Esophagus (tissue), 2 donors: ENCODE results near the gene MYH11. TPM values are rescaled to one million over a fixed set of nuclear protein-coding genes. Genes with fewer than 3 reads are reported as not detected.
"Not testable (repeated sequence)": the region's sequence is repeated elsewhere in the genome, so short reads cannot be mapped to it uniquely, and the experiment has no call there.

Experiments
- H3K27ac ChIP-seq, 2 donors: one replicate each; pipeline ENCODE4 v1.5.1; 2013; ENCODE audit warnings: low read depth in 2 of 2, mild to moderate bottlenecking in 2 of 2, inconsistent platforms in 1 of 2, low read length in 1 of 2, moderate library complexity in 1 of 2
- H3K27me3 ChIP-seq, 2 donors: one replicate each; pipeline ENCODE4 v1.6.1; 2013; ENCODE audit warnings: low read length in 2 of 2, control low read depth in 1 of 2, mild to moderate bottlenecking in 1 of 2; ENCODE audit not compliant: insufficient read depth in 2 of 2, control insufficient read depth in 1 of 2
- H3K36me3 ChIP-seq, 2 donors: one replicate each; pipeline ENCODE4 v1.6.1; 2013; ENCODE audit warnings: low read length in 1 of 2; ENCODE audit not compliant: control insufficient read depth in 2 of 2, insufficient read depth in 2 of 2
- H3K4me1 ChIP-seq, 2 donors: one replicate each; pipeline ENCODE4 v1.6.1; 2013; ENCODE audit warnings: low read length in 1 of 2; ENCODE audit not compliant: control insufficient read depth in 2 of 2, insufficient read depth in 2 of 2
- H3K4me3 ChIP-seq, 2 donors: one replicate each; pipeline ENCODE4 v1.5.1; 2013; ENCODE audit warnings: low read length in 2 of 2, mild to moderate bottlenecking in 2 of 2, low read depth in 1 of 2, moderate library complexity in 1 of 2
- H3K9me3 ChIP-seq, 2 donors: one replicate each; pipeline ENCODE4 v1.6.1; 2013; ENCODE audit warnings: mild to moderate bottlenecking in 2 of 2, low read depth in 1 of 2, low read length in 1 of 2, moderate library complexity in 1 of 2; ENCODE audit not compliant: control insufficient read depth in 2 of 2, insufficient read depth in 1 of 2
- WGBS, 2 donors: extraction: QIAGEN DNeasy Blood & Tissue Kit; methylation state at CpG; one replicate each; pipeline ENCODE4 v1.1.7; 2013; 5-methylcytosine and 5-hydroxymethylcytosine counted together
- polyA plus RNA-seq, 2 donors: library from polyadenylated mRNA; stranded (reverse); fragments of 200-250 nt; gene quantifications; one replicate each; pipeline ENCODE4 v1.2.3, GENCODE V29; 2013
- donor health status: healthy with polysubstance abuse.
- donor health status: Bipolar disorder and iron deficiency.

The MYH11 gene
- polyA plus RNA-seq, 2 donors = 120 to 421 TPM

DNA sequence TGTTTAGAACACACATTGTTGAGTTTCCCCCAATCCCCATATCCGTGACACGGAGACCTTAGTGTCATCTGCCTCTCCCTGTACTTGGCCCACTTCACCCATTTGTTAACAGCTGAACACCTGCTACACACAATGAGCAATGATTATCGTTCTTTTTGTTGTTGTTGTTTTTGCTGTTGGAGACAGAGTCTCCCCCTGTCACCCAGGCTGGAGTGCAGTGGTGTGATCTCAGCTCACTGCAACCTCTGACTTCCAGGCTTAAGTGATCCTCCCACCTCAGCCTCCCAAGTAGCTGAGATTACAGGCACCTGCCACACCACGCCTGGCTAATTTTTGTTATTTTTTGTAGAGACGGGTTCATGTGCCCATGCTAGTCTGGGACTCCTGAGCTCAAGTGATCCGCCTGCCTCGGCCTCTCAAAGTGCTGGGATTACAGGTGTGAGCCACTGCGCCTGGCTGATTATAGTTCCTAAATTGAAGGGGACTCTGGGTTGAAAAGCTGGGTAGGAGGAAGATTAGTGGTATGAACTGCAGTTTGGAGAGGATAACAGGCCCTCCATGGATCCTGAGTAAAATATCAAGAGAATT lies 185.2 kb downstream of the MYH11 start:
- Histone ChIP-seq H3K27me3 (no peaks in the 10 kb centered on the region), H3K36me3 (peaks cover 3 to 4% of the 10 kb centered on the region in 2 donors), H3K4me1 (peaks cover 0 to 4% of the 10 kb centered on the region in 2 donors), H3K9me3 (no peaks in the 10 kb centered on the region), H3K4me3 (no peak overlapping the region), H3K27ac (peak overlapping the region; percentile 83 to 89)
- 90 to 91% methylated on average over 8 of the region's 8 CpGs for WGBS, 2 donors

DNA sequence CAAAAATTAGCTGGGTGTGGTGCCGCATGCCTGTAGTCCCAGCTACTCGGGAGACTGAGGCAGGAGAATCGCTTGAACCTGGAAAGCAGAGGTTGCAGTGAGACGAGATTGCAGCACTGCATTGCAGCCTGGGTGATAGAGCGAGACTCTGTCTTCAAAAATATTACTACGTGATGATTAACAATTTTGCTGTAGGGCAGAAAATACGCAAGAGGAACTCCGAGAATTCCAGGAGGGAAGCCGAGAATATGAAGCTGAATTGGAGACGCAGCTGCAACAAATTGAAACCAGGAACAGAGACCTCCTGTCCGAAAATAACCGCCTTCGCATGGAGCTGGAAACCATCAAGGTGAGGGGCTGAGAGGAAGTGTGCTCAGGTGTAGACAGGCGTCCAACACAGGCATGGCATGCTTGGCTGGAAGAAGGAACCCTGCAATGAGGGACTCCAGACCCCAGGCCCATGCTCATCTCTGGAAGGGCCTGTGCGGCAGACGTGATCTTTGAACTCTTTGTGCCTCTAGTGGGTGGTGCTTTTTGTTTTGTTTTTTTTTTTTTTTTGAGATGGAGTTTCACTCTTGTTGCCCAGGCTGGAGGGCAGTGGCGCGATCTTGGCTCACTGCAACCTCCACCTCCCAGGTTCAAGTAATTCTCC lies 189.6 kb downstream of the MYH11 start:
- Histone ChIP-seq H3K27ac (no peak overlapping the region), H3K27me3 (no peaks in the 10 kb centered on the region), H3K36me3 (peaks cover 3 to 10% of the 10 kb centered on the region in 2 donors), H3K4me1 (no peaks in the 10 kb centered on the region), H3K4me3 (no peak overlapping the region), H3K9me3 (no peaks in the 10 kb centered on the region)
- WGBS, 2 donors = 90 to 91% methylated on average over 16 to 18 of the region's 18 CpGs

DNA sequence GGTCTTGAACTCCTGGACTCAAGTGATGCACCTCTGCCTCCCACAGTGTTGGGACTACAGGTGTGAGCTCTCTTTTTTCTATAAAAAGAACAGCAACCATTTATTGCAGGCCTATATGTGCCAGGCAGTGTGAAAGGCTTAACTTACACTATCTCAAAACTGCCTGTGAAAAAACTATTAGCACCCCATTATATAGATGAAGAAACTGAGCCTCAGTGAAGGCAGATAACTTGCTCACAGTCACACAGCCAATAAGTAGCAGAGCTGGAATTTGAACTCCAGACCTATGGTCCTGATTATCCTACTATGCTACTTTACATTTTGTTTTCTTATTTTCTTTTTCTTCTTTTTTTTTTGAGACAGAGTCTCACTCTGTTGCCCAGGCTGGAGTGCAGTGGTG lies 191.7 kb downstream of the MYH11 start:
- Histone ChIP-seq H3K27ac (no peak overlapping the region), H3K4me3 (no peak overlapping the region), H3K9me3 (no peaks in the 10 kb centered on the region), H3K4me1 (no peaks in the 10 kb centered on the region), H3K27me3 (no peaks in the 10 kb centered on the region), H3K36me3 (peaks cover 3 to 10% of the 10 kb centered on the region in 2 donors)

DNA sequence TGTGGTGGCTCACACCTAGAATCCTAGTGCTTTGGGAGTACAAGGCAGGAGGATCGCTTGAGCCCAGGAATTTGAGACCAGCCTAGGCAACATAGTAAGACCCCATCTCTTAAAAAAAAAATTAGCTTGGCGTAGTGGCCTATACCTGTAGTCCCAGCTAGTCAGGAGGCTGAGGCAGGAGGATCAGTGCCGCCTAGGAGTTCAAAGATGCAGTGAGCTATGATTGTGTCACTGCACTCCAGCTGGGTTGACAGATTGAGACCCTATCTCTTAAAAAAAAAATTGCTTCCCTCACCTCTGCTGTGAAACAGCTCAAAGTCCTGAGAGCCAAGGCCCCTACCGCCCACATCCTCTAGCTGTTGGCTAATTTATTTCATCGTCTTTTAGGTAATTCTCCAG lies 196.6 kb downstream of the MYH11 start:
- Histone ChIP-seq H3K36me3 (peaks cover 0 to 3% of the 10 kb centered on the region in 2 donors), H3K27me3 (no peaks in the 10 kb centered on the region), H3K9me3 (no peaks in the 10 kb centered on the region), H3K27ac (no peak overlapping the region), H3K4me3 (no peak overlapping the region), H3K4me1 (peaks cover 0 to 2% of the 10 kb centered on the region in 2 donors)
- WGBS, 2 donors = 90 to 93% methylated on average over 5 of the region's 5 CpGs

DNA sequence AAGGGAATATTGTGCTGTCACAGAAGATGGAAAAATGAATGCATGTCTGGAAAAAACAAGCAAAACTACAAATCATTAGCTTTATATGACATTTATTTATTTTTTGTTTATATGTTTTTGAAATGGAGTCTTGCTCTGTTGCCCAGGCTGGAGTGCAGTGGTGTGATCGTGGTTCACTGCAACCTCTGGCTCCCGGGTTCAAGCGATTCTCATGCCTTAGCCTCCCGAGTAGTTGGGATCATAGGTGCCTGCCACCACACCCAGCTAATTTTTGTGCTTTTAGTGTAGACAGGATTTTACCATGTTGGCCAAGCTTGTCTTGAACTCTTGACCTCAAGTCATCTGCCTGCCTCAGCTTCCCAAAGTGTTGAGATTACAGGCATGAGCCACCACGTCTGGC lies 198.3 kb downstream of the MYH11 start:
- H3K27ac ChIP-seq = no peak overlapping the region
- peaks cover 0 to 2% of the 10 kb centered on the region in 2 donors for H3K4me1 ChIP-seq
- H3K4me3 ChIP-seq = no peak overlapping the region
- H3K27me3 ChIP-seq = no peaks in the 10 kb centered on the region
- H3K9me3 ChIP-seq = no peaks in the 10 kb centered on the region
- 92% methylated on average over 5 of the region's 5 CpGs for WGBS, 2 donors
- H3K36me3 ChIP-seq = no peaks in the 10 kb centered on the region

DNA sequence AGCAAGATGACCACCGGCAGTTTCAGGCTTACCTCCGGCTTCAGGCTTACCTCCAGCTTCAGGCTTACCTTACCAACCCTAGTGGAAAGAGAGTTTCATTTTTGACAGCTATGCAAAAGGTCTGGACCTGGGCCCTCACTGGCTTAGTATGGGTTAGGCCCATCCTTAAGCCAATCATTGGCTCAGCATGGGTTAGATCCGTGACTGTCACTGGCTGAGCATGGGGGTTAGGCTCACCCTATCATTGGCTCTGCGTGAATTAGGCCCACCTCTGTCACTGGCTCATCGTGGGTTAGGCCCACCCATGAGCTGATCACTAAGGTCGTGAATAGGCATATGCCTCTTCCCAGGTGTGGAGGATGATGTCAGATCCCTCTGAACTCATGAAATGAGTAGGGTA lies 198.7 kb downstream of the MYH11 start:
- H3K4me3 ChIP-seq = no peak overlapping the region
- WGBS, 2 donors = 86 to 91% methylated on average over 6 of the region's 6 CpGs
- H3K27ac ChIP-seq = no peak overlapping the region
- no peaks in the 10 kb centered on the region for H3K36me3 ChIP-seq
- no peaks in the 10 kb centered on the region for H3K9me3 ChIP-seq
- peaks cover 0 to 2% of the 10 kb centered on the region in 2 donors for H3K4me1 ChIP-seq
- H3K27me3 ChIP-seq = no peaks in the 10 kb centered on the region

DNA sequence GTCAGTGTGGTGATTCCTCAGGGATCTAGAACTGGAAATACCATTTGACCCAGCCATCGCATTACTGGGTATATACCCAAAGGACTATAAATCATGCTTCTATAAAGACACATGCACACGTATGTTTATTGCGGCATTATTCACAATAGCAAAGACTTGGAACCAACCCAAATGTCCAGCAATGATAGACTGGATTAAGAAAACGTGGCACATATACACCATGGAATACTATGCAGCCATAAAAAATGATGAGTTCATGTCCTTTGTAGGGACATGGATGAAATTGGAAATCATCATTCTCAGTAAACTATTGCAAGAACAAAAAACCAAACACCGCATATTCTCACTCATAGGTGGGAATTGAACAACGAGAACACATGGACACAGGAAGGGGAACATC lies 201.3 kb downstream of the MYH11 start:
- not testable (repeated sequence) for H3K27me3 ChIP-seq, H3K27ac ChIP-seq, H3K4me3 ChIP-seq, H3K4me1 ChIP-seq, H3K9me3 ChIP-seq, H3K36me3 ChIP-seq
- WGBS, 2 donors = 95 to 96% methylated on average over 3 of the region's 6 CpGs

DNA sequence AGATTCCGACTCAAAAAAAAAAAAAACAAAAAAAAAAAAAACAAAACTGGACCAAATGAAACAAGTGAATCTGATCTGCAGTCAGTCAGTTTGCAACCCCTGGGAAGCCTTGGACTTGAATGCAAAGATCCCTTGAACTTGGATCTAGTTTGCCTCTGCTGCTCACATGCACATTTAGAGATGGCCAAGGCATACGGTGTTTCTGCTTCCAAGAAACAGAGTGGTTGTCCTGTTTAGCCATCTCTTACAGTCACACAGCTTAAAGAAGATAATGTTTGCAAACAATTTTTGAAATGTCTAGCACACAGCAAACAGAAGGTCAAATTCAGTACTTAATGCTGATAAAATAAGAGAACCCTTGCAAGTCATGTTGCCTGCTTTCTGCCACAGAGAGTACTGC lies 202.2 kb downstream of the MYH11 start:
- WGBS, 2 donors = 64 to 70% methylated on average over 2 of the region's 2 CpGs
- peaks cover 0 to 2% of the 10 kb centered on the region in 2 donors for H3K4me1 ChIP-seq
- H3K27me3 ChIP-seq = no peaks in the 10 kb centered on the region
- no peak overlapping the region for H3K27ac ChIP-seq
- H3K9me3 ChIP-seq = no peaks in the 10 kb centered on the region
- peaks cover 0 to 2% of the 10 kb centered on the region in 2 donors for H3K36me3 ChIP-seq
- no peak overlapping the region for H3K4me3 ChIP-seq

DNA sequence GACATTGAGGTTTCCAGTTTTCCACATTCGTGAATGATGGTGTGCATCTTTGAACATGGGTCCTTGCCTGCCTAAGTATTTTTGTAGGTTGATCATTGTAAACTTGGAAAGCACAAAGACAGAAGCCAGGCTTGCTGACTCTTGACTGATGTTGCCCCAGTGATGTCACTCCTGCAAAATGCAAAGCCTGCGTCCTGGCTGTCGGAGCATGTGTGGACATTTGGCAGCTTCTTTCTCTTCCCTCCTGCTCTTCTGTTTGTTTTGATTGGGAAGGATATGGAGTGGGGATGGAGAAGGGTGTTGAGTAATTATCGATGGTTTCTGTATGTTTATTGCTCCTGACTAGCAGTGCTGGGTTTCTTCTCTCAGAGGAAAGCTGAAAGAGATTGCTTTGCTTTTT lies 203.6 kb downstream of the MYH11 start:
- peak overlapping the region in 1 of 2 donors; percentile 47 for H3K27ac ChIP-seq
- WGBS, 2 donors = 17 to 30% methylated on average over 4 of the region's 4 CpGs

More for the DNA sequence above, 203.6 kb downstream of the MYH11 start:
- H3K9me3 ChIP-seq = no peaks in the 10 kb centered on the region
- no peak overlapping the region for H3K4me3 ChIP-seq
- no peaks in the 10 kb centered on the region for H3K27me3 ChIP-seq
- peaks cover 0 to 2% of the 10 kb centered on the region in 2 donors for H3K36me3 ChIP-seq
- H3K4me1 ChIP-seq = peaks cover 0 to 2% of the 10 kb centered on the region in 2 donors
